HG03097 (cell line): Measurements from ENCODE around the gene S100G.
"Not testable (repeated sequence)": the region's sequence is repeated elsewhere in the genome, so short reads cannot be mapped to it uniquely, and the experiment has no call there.

Experiments used
- ATAC-seq: cut with Tn5 transposase; IDR thresholded peaks from one replicate; pipeline ENCODE4 v1.9.1; 2021; ENCODE audit not compliant: unreplicated experiment, low FRiP score

S100G gene

GRCh38 chrX:16649858-16650257 is at the start of gene S100G:
S100G (plus strand) TSS chrX:16650158; CDS start chrX:16651007, 849 bp downstream.
- ATAC-seq: no peak

GRCh38 chrX:16601885-16602284 is 48.1 kb upstream of the S100G start:
- ATAC-seq: no peak

- not testable (repeated sequence) for ATAC-seq
These were observed 46.7 kb upstream of the S100G start for GRCh38 chrX:16603235-16603634.

- ATAC-seq: no peak
These were observed 46.1 kb upstream of the S100G start for GRCh38 chrX:16603822-16604221.

- no peak for ATAC-seq
These were observed 45.6 kb upstream of the S100G start for GRCh38 chrX:16604337-16604736.

GRCh38 chrX:16606142-16606720 is 43.7 kb upstream of the S100G start:
- ATAC-seq: no peak

- no peak for ATAC-seq
These were observed 39.8 kb upstream of the S100G start for GRCh38 chrX:16610121-16610621.

- not testable (repeated sequence) for ATAC-seq
These were observed 39.3 kb upstream of the S100G start for GRCh38 chrX:16610654-16611053.

GRCh38 chrX:16612257-16612897 is 37.6 kb upstream of the S100G start:
- no peak for ATAC-seq

GRCh38 chrX:16617382-16617781 is 32.6 kb upstream of the S100G start:
- ATAC-seq: no peak

- ATAC-seq: no peak
These were observed 31.5 kb upstream of the S100G start for GRCh38 chrX:16618422-16618821.

- no peak for ATAC-seq
These were observed 30.9 kb upstream of the S100G start for GRCh38 chrX:16619024-16619423.

- ATAC-seq: not testable (repeated sequence)
These were observed 21.4 kb upstream of the S100G start for GRCh38 chrX:16628511-16628910.

- ATAC-seq: no peak
These were observed 20.9 kb upstream of the S100G start for GRCh38 chrX:16628946-16629595.

GRCh38 chrX:16629909-16630308 is 20.0 kb upstream of the S100G start:
- ATAC-seq: no peak

GRCh38 chrX:16633754-16634153 is 16.2 kb upstream of the S100G start:
- no peak for ATAC-seq

GRCh38 chrX:16635040-16635439 is 14.9 kb upstream of the S100G start:
- no peak for ATAC-seq

GRCh38 chrX:16635596-16635995 is 14.4 kb upstream of the S100G start:
- ATAC-seq: no peak

GRCh38 chrX:16638533-16638932 is 11.4 kb upstream of the S100G start:
- no peak for ATAC-seq

- ATAC-seq: no peak
These were observed 10.0 kb upstream of the S100G start for GRCh38 chrX:16639966-16640365.

- no peak for ATAC-seq
These were observed 9.1 kb upstream of the S100G start for GRCh38 chrX:16640823-16641222.

GRCh38 chrX:16643176-16643575 is 6.8 kb upstream of the S100G start:
- no peak for ATAC-seq
